ENCODE results near the gene UBE2S.

The UBE2S gene

GRCh38 chr19:55390461-55390880 is 17.1 kb downstream of the UBE2S start:
- POLR2A ChIA-PET (ENCODE audit: low non-redundant PET): interaction anchor here (0.5 kb wide), 1 partner anchor 179 kb away, joined by 3 read pairs; no protein-coding TSS in a partner anchor
- TF ChIP-seq CTCF (conservative IDR thresholded peaks at IDR 0.05; ENCODE audit: low read depth): no peak
- CTCF ChIA-PET: no interaction called here
- H3K27ac ChIP-seq: peak overlapping the region; percentile 98
- DNase-seq (ENCODE audit: low spot score): no peak

- DNase-seq (ENCODE audit: low spot score): no peak
- ChIA-PET POLR2A (ENCODE audit: low non-redundant PET) (no interaction called here), CTCF (no interaction called here)
- no peak for TF ChIP-seq CTCF (conservative IDR thresholded peaks at IDR 0.05; ENCODE audit: low read depth)
- peak overlapping the region; percentile 98 for H3K27ac ChIP-seq
Measured at GRCh38 chr19:55389386-55390317, 17.9 kb downstream of the UBE2S start.

- CTCF ChIA-PET: interaction anchor here (0.6 to 1.2 kb wide), 2 partner anchors 94 to 116 kb away, joined by 3 to 5 read pairs; no protein-coding TSS in a partner anchor
- TF ChIP-seq CTCF (conservative IDR thresholded peaks at IDR 0.05; ENCODE audit: low read depth): no peak
Measured at GRCh38 chr19:55387736-55388497, 19.7 kb downstream of the UBE2S start.

GRCh38 chr19:55386493-55386971 is 21.1 kb downstream of the UBE2S start:
- DNase-seq (ENCODE audit: low spot score): no peak
- ChIA-PET CTCF (interaction anchor here (0.6 to 0.8 kb wide), 2 partner anchors 39 to 94 kb away, joined by 3 to 4 read pairs; no protein-coding TSS in a partner anchor), POLR2A (ENCODE audit: low non-redundant PET) (interaction anchor here (1.2 kb wide), 1 partner anchor 14 kb away, joined by 3 read pairs; no protein-coding TSS in a partner anchor)
- H3K27ac ChIP-seq: peak overlapping the region; percentile 98
- TF ChIP-seq CTCF (conservative IDR thresholded peaks at IDR 0.05; ENCODE audit: low read depth): no peak

More at GRCh38 chr19:55387736-55388497, 19.7 kb downstream of the UBE2S start:
- peak overlapping the region; percentile 98 for H3K27ac ChIP-seq
- POLR2A ChIA-PET (ENCODE audit: low non-redundant PET): interaction anchor here (0.8 to 2.1 kb wide), 3 partner anchors 19 to 91 kb away, joined by 3 to 6 read pairs (median 3); partner anchors contain the start of gene UBE2S
- no peak for DNase-seq (ENCODE audit: low spot score)

- POLR2A ChIA-PET (ENCODE audit: low non-redundant PET): interaction anchor here (1.2 kb wide), 1 partner anchor 13 kb away, joined by 3 read pairs; no protein-coding TSS in a partner anchor
- H3K27ac ChIP-seq: peak within 1 kb of the TSS; percentile 98
- peak; percentile 91 for DNase-seq (ENCODE audit: low spot score)
- TF ChIP-seq CTCF (conservative IDR thresholded peaks at IDR 0.05; ENCODE audit: low read depth): no peak
- CTCF ChIA-PET: no interaction called here
Measured at GRCh38 chr19:55385724-55386492, 21.7 kb downstream of the UBE2S start, which contains the start of gene RPL28. Gene RPL28, plus strand, starts transcription at chr19:55385932. Its CDS starts 426 bp downstream, at chr19:55386358.
